Panc1 (cell line): ENCODE measurements around the gene DPP4. TPM values are rescaled to one million over a fixed set of nuclear protein-coding genes. Genes with fewer than 3 reads are reported as not detected.

Source experiments
- ATAC-seq: fragments of 200-7000 bp; cut with Tn5 transposase; 2 replicates; pipeline ENCODE4 v1.9.1; 2020; ENCODE audit warnings: mild to moderate bottlenecking, moderate library complexity
- BruUV-seq: library from RNA; stranded (reverse); fragments of 400-500 nt; replicated peaks from 2 replicates; lab custom pipeline; 2021; lab: Mats Ljungman, UMichigan
- CTCF ChIA-PET: fragments of 300-600 bp; sonication (Branson Sonifier 250); formaldehyde crosslinking; loops from one replicate; lab custom pipeline; 2022; ENCODE audit warnings: antibody characterized with exemption; lab: Charles Lee
- POLR2A ChIA-PET: fragments of 300-600 bp; sonication (Branson Sonifier 250); formaldehyde crosslinking; loops from one replicate; lab custom pipeline; 2022; ENCODE audit warnings: antibody characterized with exemption; lab: Charles Lee
- DNase-seq: peaks from one replicate; pipeline ENCODE4 v3.0.0-alpha.2; 2010; ENCODE audit warnings: low read depth, low spot score
- H3K27ac ChIP-seq: 2 replicates; pipeline ENCODE4 v1.5.1; 2011; ENCODE audit warnings: mild to moderate bottlenecking, low read length, inconsistent platforms
- H3K27me3 ChIP-seq: fragments of 200-500 bp; sonication (Bioruptor generic); 2 replicates; pipeline ENCODE4 v1.6.0; 2014; ENCODE audit warnings: low read length, inconsistent platforms; ENCODE audit not compliant: control insufficient read depth, insufficient read depth
- H3K36me3 ChIP-seq: fragments of 200-500 bp; sonication (Bioruptor generic); 2 replicates; pipeline ENCODE4 v1.5.1; 2014; ENCODE audit warnings: inconsistent platforms, mild to moderate bottlenecking, low read length, moderate library complexity; ENCODE audit not compliant: control insufficient read depth, insufficient read depth
- H3K4me1 ChIP-seq: 2 replicates; pipeline ENCODE4 v1.5.1; 2011; ENCODE audit warnings: inconsistent platforms, mild to moderate bottlenecking, low read length, moderate library complexity; ENCODE audit not compliant: control insufficient read depth, insufficient read depth
- H3K4me3 ChIP-seq, 2 experiments: 2 replicates each; pipeline ENCODE4 v1.5.1; 2011 to 2012; ENCODE audit warnings: low read depth in 2 of 2, low read length in 2 of 2, mild to moderate bottlenecking in 2 of 2, inconsistent platforms in 1 of 2, moderate library complexity in 1 of 2
- H3K9me3 ChIP-seq: fragments of 200-500 bp; sonication (Bioruptor generic); 2 replicates; pipeline ENCODE4 v1.5.1; 2014; ENCODE audit warnings: low read depth, mild to moderate bottlenecking, inconsistent platforms, low read length, moderate library complexity; ENCODE audit not compliant: control insufficient read depth, insufficient read depth
- POLR2AphosphoS5 ChIP-seq: IDR thresholded peaks from 2 replicates; pipeline ENCODE4 v1.6.1; 2012; ENCODE audit warnings: mild to moderate bottlenecking, low read depth, low read length, moderate library complexity
- SIN3A ChIP-seq: IDR thresholded peaks from 2 replicates; pipeline ENCODE4 v1.6.1; 2012; ENCODE audit warnings: low read depth, mild to moderate bottlenecking, low read length, moderate library complexity, borderline replicate concordance; ENCODE audit not compliant: insufficient read depth
- TCF7L2 ChIP-seq: IDR thresholded peaks from 2 replicates; pipeline ENCODE4 v1.6.1; 2011; ENCODE audit warnings: mild to moderate bottlenecking, low read depth, low read length, inconsistent platforms
- in situ Hi-C: cut with HindIII; loops from 2 replicates; pipeline ENCODE4 v1.10.0; 2016; ENCODE audit warnings: low sequenced_read_pairs, low pct_unique_long_range_greater_than_20kb
- intact Hi-C: fragments of 100-400 bp; cut with micrococcal nuclease; formaldehyde crosslinking; loops from one replicate; pipeline ENCODE4 v1.10.0; 2022; ENCODE audit not compliant: unreplicated experiment
- total RNA-seq: library from RNA; stranded (reverse); gene quantifications from one replicate; pipeline ENCODE4 v1.2.1, GENCODE V29; 2021; ENCODE audit not compliant: unreplicated experiment
- TF ChIP-seq, protein P1 (sequence below), 2 experiments: IDR thresholded peaks; 2 replicates each; pipeline ENCODE4 v1.6.1; 2011 to 2012; ENCODE audit warnings: low read depth in 2 of 2, control low read depth in 1 of 2, low read length in 1 of 2, mild to moderate bottlenecking in 1 of 2, moderate library complexity in 1 of 2; ENCODE audit not compliant: insufficient read depth in 1 of 2
- TF ChIP-seq, protein P2 (sequence below): fragments of 450-650 bp; IDR thresholded peaks from 2 replicates; pipeline ENCODE4 v1.5.1; 2017; ENCODE audit warnings: mild to moderate bottlenecking

The DPP4 gene
- total RNA-seq, 1 experiment from 2014 or later: 0.23 TPM

GRCh38 chr2:161962160-161962559 lies 111.9 kb downstream of the DPP4 start:
- intact Hi-C loops: no loop called here
- Histone ChIP-seq H3K4me1 (no peaks in the 10 kb centered on the region), H3K27ac (no peak overlapping the region), H3K9me3 (no peaks in the 10 kb centered on the region), H3K27me3 (no peaks in the 10 kb centered on the region; the same call in 1 of the 2 replicates), H3K4me3 (no peak overlapping the region), H3K36me3 (no peaks in the 10 kb centered on the region)
- in situ Hi-C loops: no loop called here
- ChIA-PET CTCF (no interaction called here), POLR2A (no interaction called here)
- DNase-seq: no peak
- ATAC-seq: no peak
- TF ChIP-seq, protein P1, sequence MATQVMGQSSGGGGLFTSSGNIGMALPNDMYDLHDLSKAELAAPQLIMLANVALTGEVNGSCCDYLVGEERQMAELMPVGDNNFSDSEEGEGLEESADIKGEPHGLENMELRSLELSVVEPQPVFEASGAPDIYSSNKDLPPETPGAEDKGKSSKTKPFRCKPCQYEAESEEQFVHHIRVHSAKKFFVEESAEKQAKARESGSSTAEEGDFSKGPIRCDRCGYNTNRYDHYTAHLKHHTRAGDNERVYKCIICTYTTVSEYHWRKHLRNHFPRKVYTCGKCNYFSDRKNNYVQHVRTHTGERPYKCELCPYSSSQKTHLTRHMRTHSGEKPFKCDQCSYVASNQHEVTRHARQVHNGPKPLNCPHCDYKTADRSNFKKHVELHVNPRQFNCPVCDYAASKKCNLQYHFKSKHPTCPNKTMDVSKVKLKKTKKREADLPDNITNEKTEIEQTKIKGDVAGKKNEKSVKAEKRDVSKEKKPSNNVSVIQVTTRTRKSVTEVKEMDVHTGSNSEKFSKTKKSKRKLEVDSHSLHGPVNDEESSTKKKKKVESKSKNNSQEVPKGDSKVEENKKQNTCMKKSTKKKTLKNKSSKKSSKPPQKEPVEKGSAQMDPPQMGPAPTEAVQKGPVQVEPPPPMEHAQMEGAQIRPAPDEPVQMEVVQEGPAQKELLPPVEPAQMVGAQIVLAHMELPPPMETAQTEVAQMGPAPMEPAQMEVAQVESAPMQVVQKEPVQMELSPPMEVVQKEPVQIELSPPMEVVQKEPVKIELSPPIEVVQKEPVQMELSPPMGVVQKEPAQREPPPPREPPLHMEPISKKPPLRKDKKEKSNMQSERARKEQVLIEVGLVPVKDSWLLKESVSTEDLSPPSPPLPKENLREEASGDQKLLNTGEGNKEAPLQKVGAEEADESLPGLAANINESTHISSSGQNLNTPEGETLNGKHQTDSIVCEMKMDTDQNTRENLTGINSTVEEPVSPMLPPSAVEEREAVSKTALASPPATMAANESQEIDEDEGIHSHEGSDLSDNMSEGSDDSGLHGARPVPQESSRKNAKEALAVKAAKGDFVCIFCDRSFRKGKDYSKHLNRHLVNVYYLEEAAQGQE (IDR thresholded peaks at IDR 0.05; ENCODE audit: insufficient read depth in 1 of 2, low read depth in 2 of 2, low read length in 1 of 2): no peak
- TF ChIP-seq POLR2AphosphoS5: no peak
- no peak for TF ChIP-seq TCF7L2
- BruUV-seq: no TSS peak

DNA sequence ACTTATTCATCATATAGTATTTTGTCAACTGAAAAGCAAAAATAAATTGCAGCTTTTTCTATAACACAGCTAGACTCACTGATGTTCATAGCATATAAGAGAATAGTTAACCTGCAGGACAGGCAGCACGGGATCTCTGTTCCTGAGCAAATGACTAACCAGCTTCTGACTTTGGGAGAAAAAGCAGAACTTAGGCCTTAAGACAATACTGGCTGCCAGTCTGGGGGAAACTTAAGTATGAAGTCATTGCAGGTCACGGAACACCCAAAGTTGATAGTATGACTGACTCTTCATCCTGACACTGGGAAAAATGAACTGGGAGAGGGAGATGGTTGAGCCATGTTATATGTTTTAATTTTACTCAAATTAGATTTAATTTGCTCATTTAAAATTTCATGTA lies 113.0 kb downstream of the DPP4 start:
- ATAC-seq: no peak
- no peaks in the 10 kb centered on the region for H3K4me1 ChIP-seq
- ChIA-PET POLR2A (no interaction called here), CTCF (no interaction called here)
- no peak overlapping the region for H3K4me3 ChIP-seq
- no peak overlapping the region for H3K27ac ChIP-seq
- in situ Hi-C loops: no loop called here
- TF ChIP-seq, protein P1 (IDR thresholded peaks at IDR 0.05; ENCODE audit: insufficient read depth in 1 of 2, low read depth in 2 of 2, low read length in 1 of 2): no peak
- no peak for TF ChIP-seq SIN3A
- TF ChIP-seq TCF7L2: no peak
- TF ChIP-seq POLR2AphosphoS5: no peak
- TF ChIP-seq, protein P2, sequence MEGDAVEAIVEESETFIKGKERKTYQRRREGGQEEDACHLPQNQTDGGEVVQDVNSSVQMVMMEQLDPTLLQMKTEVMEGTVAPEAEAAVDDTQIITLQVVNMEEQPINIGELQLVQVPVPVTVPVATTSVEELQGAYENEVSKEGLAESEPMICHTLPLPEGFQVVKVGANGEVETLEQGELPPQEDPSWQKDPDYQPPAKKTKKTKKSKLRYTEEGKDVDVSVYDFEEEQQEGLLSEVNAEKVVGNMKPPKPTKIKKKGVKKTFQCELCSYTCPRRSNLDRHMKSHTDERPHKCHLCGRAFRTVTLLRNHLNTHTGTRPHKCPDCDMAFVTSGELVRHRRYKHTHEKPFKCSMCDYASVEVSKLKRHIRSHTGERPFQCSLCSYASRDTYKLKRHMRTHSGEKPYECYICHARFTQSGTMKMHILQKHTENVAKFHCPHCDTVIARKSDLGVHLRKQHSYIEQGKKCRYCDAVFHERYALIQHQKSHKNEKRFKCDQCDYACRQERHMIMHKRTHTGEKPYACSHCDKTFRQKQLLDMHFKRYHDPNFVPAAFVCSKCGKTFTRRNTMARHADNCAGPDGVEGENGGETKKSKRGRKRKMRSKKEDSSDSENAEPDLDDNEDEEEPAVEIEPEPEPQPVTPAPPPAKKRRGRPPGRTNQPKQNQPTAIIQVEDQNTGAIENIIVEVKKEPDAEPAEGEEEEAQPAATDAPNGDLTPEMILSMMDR: no peak
- intact Hi-C loops: no loop called here
- H3K36me3 ChIP-seq: no peaks in the 10 kb centered on the region
- DNase-seq: no peak
- H3K27me3 ChIP-seq: peaks cover 2% of the 10 kb centered on the region; the same call in 1 of the 2 replicates
- H3K9me3 ChIP-seq: no peaks in the 10 kb centered on the region
- no TSS peak for BruUV-seq
